Esophagus muscularis mucosa (tissue), 4 donors: ENCODE results near the gene ELOA.

Source experiments
- EP300 ChIP-seq: sonication (generic); formaldehyde crosslinking; IDR thresholded peaks from one replicate; pipeline ENCODE4 v1.6.1; 2017; ENCODE audit warnings: antibody characterized with exemption
- POLR2A ChIP-seq: fragments of 450-650 bp; IDR thresholded peaks from one replicate; pipeline ENCODE4 v1.6.1; 2017; ENCODE audit warnings: antibody characterized with exemption, moderate library complexity, mild to moderate bottlenecking, low read depth
- POLR2AphosphoS5 ChIP-seq, 2 donors: sonication (generic); formaldehyde crosslinking; IDR thresholded peaks; one replicate each; pipeline ENCODE4 v1.6.1; 2017; ENCODE audit warnings: antibody characterized with exemption in 2 of 2
- TF ChIP-seq, protein P1 (sequence below), 3 experiments: fragments of 200-600 bp in 2 of 3; fragments of 450-650 bp in 1 of 3; sonication (generic) in 2 of 3; IDR thresholded peaks; one replicate each; pipeline ENCODE4 v1.5.1; 2017 to 2019; ENCODE audit warnings: antibody characterized with exemption in 3 of 3, mild to moderate bottlenecking in 2 of 3, moderate library complexity in 1 of 3

DNA sequence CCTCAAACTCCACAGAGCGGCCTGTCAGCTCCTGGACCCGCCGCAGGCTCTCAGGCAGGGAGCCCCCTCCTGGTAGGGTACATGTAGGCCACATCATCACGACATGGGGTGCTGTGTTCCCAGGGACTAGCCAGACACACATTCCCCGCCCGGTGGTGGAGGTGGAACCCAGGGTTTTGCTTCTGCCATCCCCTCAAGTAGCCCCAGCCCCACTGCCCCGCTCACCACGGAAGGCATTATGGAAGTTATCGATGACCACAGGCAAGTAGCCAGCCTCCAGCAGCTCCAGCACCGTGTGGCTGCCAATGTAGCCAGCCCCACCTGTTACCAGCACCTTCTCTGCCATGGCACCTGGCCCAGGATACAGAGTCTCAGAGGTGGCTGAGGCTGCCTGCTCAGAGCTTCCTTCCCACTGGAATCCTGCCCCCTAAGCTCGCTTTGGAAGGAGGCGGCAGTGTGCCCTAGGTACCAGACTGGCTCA lies 55.4 kb downstream of the ELOA start:
- TF ChIP-seq, protein P1, sequence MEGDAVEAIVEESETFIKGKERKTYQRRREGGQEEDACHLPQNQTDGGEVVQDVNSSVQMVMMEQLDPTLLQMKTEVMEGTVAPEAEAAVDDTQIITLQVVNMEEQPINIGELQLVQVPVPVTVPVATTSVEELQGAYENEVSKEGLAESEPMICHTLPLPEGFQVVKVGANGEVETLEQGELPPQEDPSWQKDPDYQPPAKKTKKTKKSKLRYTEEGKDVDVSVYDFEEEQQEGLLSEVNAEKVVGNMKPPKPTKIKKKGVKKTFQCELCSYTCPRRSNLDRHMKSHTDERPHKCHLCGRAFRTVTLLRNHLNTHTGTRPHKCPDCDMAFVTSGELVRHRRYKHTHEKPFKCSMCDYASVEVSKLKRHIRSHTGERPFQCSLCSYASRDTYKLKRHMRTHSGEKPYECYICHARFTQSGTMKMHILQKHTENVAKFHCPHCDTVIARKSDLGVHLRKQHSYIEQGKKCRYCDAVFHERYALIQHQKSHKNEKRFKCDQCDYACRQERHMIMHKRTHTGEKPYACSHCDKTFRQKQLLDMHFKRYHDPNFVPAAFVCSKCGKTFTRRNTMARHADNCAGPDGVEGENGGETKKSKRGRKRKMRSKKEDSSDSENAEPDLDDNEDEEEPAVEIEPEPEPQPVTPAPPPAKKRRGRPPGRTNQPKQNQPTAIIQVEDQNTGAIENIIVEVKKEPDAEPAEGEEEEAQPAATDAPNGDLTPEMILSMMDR (IDR thresholded peaks at IDR 0.05), result no peak
- TF ChIP-seq EP300 (no peak), POLR2AphosphoS5 (IDR thresholded peaks at IDR 0.05) (no peak), POLR2A (no peak)
